Spleen (tissue), 7 donors: Measurements from ENCODE around the gene HES3.

Source experiments
- CTCF ChIP-seq, 11 experiments: fragments of 200-600 bp in 7 of 11; fragments of 450-650 bp in 4 of 11; sonication (generic) in 4 of 11; IDR thresholded peaks in 8 of 11; conservative IDR thresholded peaks in 3 of 11; 1 replicate in 7 of 11; 2 replicates in 4 of 11; pipeline versions ENCODE4 v1.4.0 to v1.8.0; 2016 to 2021; ENCODE audit warnings: antibody characterized with exemption in 11 of 11, inconsistent platforms in 4 of 11, mild to moderate bottlenecking in 1 of 11
- POLR2A ChIP-seq, 3 donors: fragments of 450-650 bp; IDR thresholded peaks; one replicate each; pipeline ENCODE4 v1.5.1; 2017; ENCODE audit warnings: antibody characterized with exemption in 3 of 3, mild to moderate bottlenecking in 1 of 3
- donor health status: DM: no; HTN: no; CAD: no; lungs with moderate emphysema.
- donor health status: DM: no; HTN: no; CAD: no.
- donor health status: DM: no; HTN: no; CAD: no.

- TF ChIP-seq CTCF (IDR thresholded peaks at IDR 0.05 in 8 of 11, conservative IDR thresholded peaks at IDR 0.05 in 3 of 11) (no peak), POLR2A (IDR thresholded peaks at IDR 0.05) (no peak)
These were observed 3.7 kb downstream of the HES3 start for GRCh38 chr1:6247651-6248050.
